ENCODE measurements around the gene WIPF3.

The WIPF3 gene

GRCh38 chr7:29806208-29806994 lies at the start of gene WIPF3:
WIPF3 (plus strand) TSS chr7:29806508; CDS start chr7:29834725, 28,217 bp downstream.
- H3K4me3 ChIP-seq (replicated peaks; ENCODE audit: low read depth, low read length): no peak within 1 kb of the TSS
- no peak for DNase-seq (ENCODE audit: low read depth)

GRCh38 chr7:29763266-29763665 lies 43.0 kb upstream of the WIPF3 start:
- no peak overlapping the region for H3K4me3 ChIP-seq (replicated peaks; ENCODE audit: low read depth, low read length)
- no peak for DNase-seq (ENCODE audit: low read depth)
- TF ChIP-seq CTCF (IDR thresholded peaks at IDR 0.05; ENCODE audit: low read length, missing control alignments): no peak

More at GRCh38 chr7:29806208-29806994, at the start of gene WIPF3:
- no peak for TF ChIP-seq CTCF (IDR thresholded peaks at IDR 0.05; ENCODE audit: low read length, missing control alignments)

- DNase-seq (ENCODE audit: low read depth): no peak
- no peak overlapping the region for H3K4me3 ChIP-seq (replicated peaks; ENCODE audit: low read depth, low read length)
- no peak for TF ChIP-seq CTCF (IDR thresholded peaks at IDR 0.05; ENCODE audit: low read length, missing control alignments)
Measured at GRCh38 chr7:29764227-29764626, 42.1 kb upstream of the WIPF3 start.

- no peak for DNase-seq (ENCODE audit: low read depth)
- no peak for TF ChIP-seq CTCF (IDR thresholded peaks at IDR 0.05; ENCODE audit: low read length, missing control alignments)
- H3K4me3 ChIP-seq (replicated peaks; ENCODE audit: low read depth, low read length): no peak overlapping the region
Measured at GRCh38 chr7:29765490-29765889, 40.8 kb upstream of the WIPF3 start.

DNA sequence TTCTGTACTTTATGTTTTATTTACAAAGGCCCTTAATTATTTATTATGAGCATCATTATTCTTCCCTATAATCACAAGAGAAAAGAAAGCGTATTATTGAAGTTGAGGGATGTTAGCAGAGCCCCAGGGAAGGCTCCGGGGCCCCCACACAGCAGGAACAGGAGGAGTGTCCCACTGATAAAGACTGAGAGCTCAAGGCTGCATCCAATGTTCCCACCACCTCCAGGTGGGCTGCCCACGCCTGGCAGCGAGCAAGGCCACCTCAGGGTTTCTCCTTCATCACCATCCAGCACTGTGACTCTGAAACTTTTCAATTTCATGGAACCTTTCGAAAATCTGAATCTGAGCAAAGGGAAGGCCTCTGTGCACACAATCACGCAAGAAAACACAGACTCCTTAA lies 35.9 kb upstream of the WIPF3 start:
- no peak for DNase-seq (ENCODE audit: low read depth)
- no peak for TF ChIP-seq CTCF (IDR thresholded peaks at IDR 0.05; ENCODE audit: low read length, missing control alignments)
- no peak overlapping the region for H3K4me3 ChIP-seq (replicated peaks; ENCODE audit: low read depth, low read length)

DNA sequence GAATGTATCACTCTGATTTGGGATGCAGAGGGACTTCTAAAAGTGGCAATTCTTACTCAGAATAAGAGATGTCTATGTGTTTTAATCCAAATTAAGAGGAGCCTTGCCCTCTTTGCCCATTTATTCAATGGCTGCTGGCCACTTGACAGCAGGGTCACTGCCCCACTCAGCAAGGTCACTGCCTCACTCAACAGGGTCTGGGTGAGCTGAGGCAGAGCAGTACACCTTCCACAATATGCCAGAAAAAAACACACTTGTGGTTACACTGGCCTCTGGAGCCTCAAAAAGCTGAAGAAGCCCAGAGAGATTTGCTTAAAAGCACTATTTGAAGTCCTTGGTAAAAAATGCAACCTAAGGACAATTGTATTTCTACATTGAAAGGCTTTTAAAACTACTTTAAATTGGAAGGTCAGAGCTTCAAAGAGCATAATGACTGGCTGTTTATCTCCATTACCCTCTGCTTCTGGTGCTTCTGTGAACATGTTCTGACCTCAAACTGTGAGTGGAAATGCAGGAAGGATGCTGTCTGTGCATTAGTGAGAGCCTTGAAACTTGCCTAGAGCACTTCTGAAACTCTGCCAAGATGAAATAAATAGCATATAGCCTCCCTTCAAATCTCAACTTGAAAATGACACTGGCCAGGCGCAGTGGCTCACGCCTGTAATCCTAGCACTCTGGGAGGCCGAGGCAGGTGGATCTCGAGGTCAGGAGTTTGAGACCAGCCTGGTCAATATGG lies 35.1 kb upstream of the WIPF3 start:
- DNase-seq (ENCODE audit: low read depth): no peak
- TF ChIP-seq CTCF (IDR thresholded peaks at IDR 0.05; ENCODE audit: low read length, missing control alignments): no peak
- H3K4me3 ChIP-seq (replicated peaks; ENCODE audit: low read depth, low read length): no peak overlapping the region
